T-helper 2 cell treated with Interferon-gamma antibody and Interleukin-4, amounts not matched to agents 5 μg/mL and 100 μg/mL, for 36 hours (primary cell): ENCODE measurements around the gene FOXC2.
"Not testable (repeated sequence)": the region's sequence is repeated elsewhere in the genome, so short reads cannot be mapped to it uniquely, and the experiment has no call there.

ENCODE experiments used
- DNase-seq: peaks from one replicate; pipeline ENCODE4 v3.0.0; 2021; ENCODE audit warnings: low spot score
- H3K27ac Mint-ChIP-seq: one replicate; pipeline ENCODE4 v1.8.0; 2021; ENCODE audit warnings: mild to moderate bottlenecking, mixed read lengths
- H3K27me3 Mint-ChIP-seq: one replicate; pipeline ENCODE4 v1.8.0; 2021; ENCODE audit warnings: low read depth, mixed read lengths
- H3K36me3 Mint-ChIP-seq: one replicate; pipeline ENCODE4 v1.8.0; 2021; ENCODE audit warnings: low read depth, mixed read lengths
- H3K4me1 Mint-ChIP-seq: one replicate; pipeline ENCODE4 v1.8.0; 2021; ENCODE audit warnings: low read depth, mixed read lengths
- H3K4me3 Mint-ChIP-seq: one replicate; pipeline ENCODE4 v1.8.0; 2022; ENCODE audit warnings: mild to moderate bottlenecking, moderate library complexity, mixed read lengths
- H3K9me3 Mint-ChIP-seq: one replicate; pipeline ENCODE4 v1.8.0; 2021; ENCODE audit warnings: mixed read lengths

The FOXC2 gene

GRCh38 chr16:86587487-86587886, 20.9 kb downstream of the FOXC2 start:
- Mint-ChIP-seq H3K9me3 (no peaks in the 10 kb centered on the region), H3K4me3 (no peak overlapping the region), H3K27ac (no peak overlapping the region), H3K36me3 (no peaks in the 10 kb centered on the region), H3K4me1 (no peaks in the 10 kb centered on the region), H3K27me3 (peaks cover 7% of the 10 kb centered on the region)
- DNase-seq = no peak

GRCh38 chr16:86587955-86588354, 21.3 kb downstream of the FOXC2 start:
- H3K27ac Mint-ChIP-seq, H3K4me3 Mint-ChIP-seq, DNase-seq, H3K9me3 Mint-ChIP-seq, H3K4me1 Mint-ChIP-seq, H3K27me3 Mint-ChIP-seq, H3K36me3 Mint-ChIP-seq: not testable (repeated sequence)

- H3K36me3 Mint-ChIP-seq = no peaks in the 10 kb centered on the region
- H3K4me3 Mint-ChIP-seq = no peak overlapping the region
- H3K27me3 Mint-ChIP-seq = peaks cover 22% of the 10 kb centered on the region
- no peaks in the 10 kb centered on the region for H3K9me3 Mint-ChIP-seq
- no peak overlapping the region for H3K27ac Mint-ChIP-seq
- no peak for DNase-seq
- no peaks in the 10 kb centered on the region for H3K4me1 Mint-ChIP-seq
These were observed 24.0 kb downstream of the FOXC2 start for GRCh38 chr16:86590501-86591144.

GRCh38 chr16:86591270-86591669, 24.6 kb downstream of the FOXC2 start:
- H3K4me3 Mint-ChIP-seq = no peak overlapping the region
- H3K27ac Mint-ChIP-seq = no peak overlapping the region
- H3K9me3 Mint-ChIP-seq = no peaks in the 10 kb centered on the region
- no peaks in the 10 kb centered on the region for H3K4me1 Mint-ChIP-seq
- no peaks in the 10 kb centered on the region for H3K36me3 Mint-ChIP-seq
- peaks cover 22% of the 10 kb centered on the region for H3K27me3 Mint-ChIP-seq
- no peak for DNase-seq

DNA sequence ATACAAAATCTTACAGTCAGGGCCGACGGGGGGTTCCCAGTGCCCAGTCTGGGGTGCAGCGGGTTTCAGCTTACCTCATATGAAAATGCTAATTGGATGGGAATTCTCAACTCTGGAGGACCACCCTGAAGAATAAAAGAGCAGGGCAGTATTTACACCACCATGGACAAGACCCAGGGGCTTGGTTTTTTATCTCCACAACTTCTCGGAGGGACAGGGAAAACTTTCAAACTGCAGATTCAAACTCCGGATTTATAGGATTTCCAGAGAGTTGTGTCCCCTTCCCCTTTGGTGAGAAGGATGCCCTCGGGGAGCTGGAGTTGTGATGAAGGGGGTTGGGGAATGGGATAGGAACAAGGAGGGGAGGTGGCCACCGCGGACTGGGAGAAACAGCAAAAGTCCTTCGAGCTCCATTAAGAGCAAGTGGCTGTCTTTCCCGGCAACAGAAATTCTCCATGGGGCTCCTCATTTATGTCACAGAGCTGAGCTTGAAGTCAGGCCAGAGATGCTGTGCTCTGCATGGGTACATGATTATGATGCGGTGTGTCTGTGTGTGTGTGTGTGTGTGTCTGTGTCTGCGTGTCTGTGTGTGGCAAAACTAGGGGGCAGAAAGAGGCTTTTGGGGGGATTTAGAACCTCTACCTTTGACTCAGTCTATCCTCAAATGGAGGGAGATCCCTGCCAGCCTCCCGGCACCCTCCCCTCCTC, 27.4 kb downstream of the FOXC2 start:
- DNase-seq = no peak
- H3K9me3 Mint-ChIP-seq = no peaks in the 10 kb centered on the region
- H3K27me3 Mint-ChIP-seq = peaks cover 35% of the 10 kb centered on the region
- H3K4me3 Mint-ChIP-seq = no peak overlapping the region
- H3K36me3 Mint-ChIP-seq = no peaks in the 10 kb centered on the region
- no peak overlapping the region for H3K27ac Mint-ChIP-seq
- no peaks in the 10 kb centered on the region for H3K4me1 Mint-ChIP-seq

DNA sequence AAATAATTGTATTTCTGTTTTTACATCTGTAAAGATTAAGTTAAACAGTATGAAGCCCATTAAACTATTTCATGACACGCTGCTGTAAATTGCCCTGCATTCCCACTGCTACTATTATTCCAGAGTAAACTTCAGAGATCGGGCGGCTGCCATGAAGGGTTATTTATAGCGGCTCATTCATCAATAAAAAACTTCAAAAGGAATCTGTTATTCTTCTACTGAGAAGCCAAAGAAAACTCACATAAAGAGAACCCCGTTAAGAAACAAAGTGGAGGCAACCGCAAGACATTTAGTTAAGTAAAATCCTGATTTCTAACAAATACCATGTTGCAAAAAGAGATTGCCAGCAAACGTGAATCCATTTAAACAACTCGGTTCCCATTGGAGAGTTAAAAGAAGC, 28.1 kb downstream of the FOXC2 start:
- H3K27me3 Mint-ChIP-seq = peaks cover 38% of the 10 kb centered on the region
- no peaks in the 10 kb centered on the region for H3K9me3 Mint-ChIP-seq
- H3K4me3 Mint-ChIP-seq = no peak overlapping the region
- no peak overlapping the region for H3K27ac Mint-ChIP-seq
- no peaks in the 10 kb centered on the region for H3K36me3 Mint-ChIP-seq
- no peak for DNase-seq
- H3K4me1 Mint-ChIP-seq = no peaks in the 10 kb centered on the region

- H3K27ac Mint-ChIP-seq = no peak overlapping the region
- peaks cover 49% of the 10 kb centered on the region for H3K27me3 Mint-ChIP-seq
- H3K9me3 Mint-ChIP-seq = no peaks in the 10 kb centered on the region
- no peak for DNase-seq
- no peaks in the 10 kb centered on the region for H3K4me1 Mint-ChIP-seq
- H3K36me3 Mint-ChIP-seq = no peaks in the 10 kb centered on the region
- no peak overlapping the region for H3K4me3 Mint-ChIP-seq
These were observed 29.5 kb downstream of the FOXC2 start for GRCh38 chr16:86595983-86596605.

DNA sequence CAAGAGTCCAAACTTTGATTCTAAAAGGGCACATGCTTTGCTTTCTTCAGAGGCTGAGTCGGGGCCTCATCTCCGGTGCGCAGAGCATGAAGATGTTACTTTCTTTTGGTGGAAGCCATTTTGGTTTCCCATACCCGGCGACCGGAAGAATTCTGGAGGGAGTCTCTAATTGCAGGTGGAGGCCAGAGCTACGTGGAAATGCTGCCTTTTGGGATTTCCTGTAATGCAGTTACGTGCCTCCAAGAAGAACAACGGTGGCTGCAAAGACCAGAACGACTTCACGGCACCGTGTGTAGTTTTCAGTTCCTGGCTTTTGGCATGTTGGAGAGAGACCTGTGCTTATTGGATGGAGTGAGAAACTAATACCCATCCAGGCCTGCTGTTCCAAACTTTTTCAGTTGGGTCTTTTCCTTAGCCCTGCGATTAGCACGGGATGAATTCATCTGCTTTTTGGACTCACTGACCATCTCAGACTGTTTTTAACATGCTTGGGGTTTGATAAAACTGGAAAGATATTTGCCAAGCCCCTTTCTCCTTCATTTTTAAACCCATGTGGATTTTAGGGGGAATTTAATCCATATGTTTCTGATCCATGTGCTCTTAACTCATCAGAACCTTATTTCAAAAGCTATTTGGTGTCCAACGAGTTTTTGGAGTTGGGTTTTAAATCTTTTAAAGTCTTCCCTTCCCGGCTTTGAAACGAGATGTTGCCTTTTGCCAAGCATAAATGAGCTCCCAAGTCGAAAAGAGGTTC, 30.7 kb downstream of the FOXC2 start:
- no peak overlapping the region for H3K27ac Mint-ChIP-seq
- H3K27me3 Mint-ChIP-seq = peaks cover 47% of the 10 kb centered on the region
- no peaks in the 10 kb centered on the region for H3K4me1 Mint-ChIP-seq
- H3K9me3 Mint-ChIP-seq = no peaks in the 10 kb centered on the region
- no peak overlapping the region for H3K4me3 Mint-ChIP-seq
- no peaks in the 10 kb centered on the region for H3K36me3 Mint-ChIP-seq
- no peak for DNase-seq

GRCh38 chr16:86597880-86598606, 31.4 kb downstream of the FOXC2 start:
- Mint-ChIP-seq H3K27ac (no peak overlapping the region), H3K4me3 (no peak overlapping the region), H3K9me3 (no peaks in the 10 kb centered on the region), H3K4me1 (no peaks in the 10 kb centered on the region), H3K27me3 (peaks cover 45% of the 10 kb centered on the region), H3K36me3 (no peaks in the 10 kb centered on the region)
- DNase-seq = no peak

GRCh38 chr16:86598607-86599565, 32.3 kb downstream of the FOXC2 start:
- DNase-seq = no peak
- peaks cover 38% of the 10 kb centered on the region for H3K27me3 Mint-ChIP-seq

GRCh38 chr16:86601356-86601755, 34.7 kb downstream of the FOXC2 start:
- DNase-seq = no peak
- Mint-ChIP-seq H3K4me1 (peaks cover 8% of the 10 kb centered on the region), H3K27ac (no peak overlapping the region), H3K27me3 (peaks cover 34% of the 10 kb centered on the region), H3K9me3 (no peaks in the 10 kb centered on the region), H3K36me3 (no peaks in the 10 kb centered on the region), H3K4me3 (no peak overlapping the region)

More at GRCh38 chr16:86598607-86599565, 32.3 kb downstream of the FOXC2 start:
- Mint-ChIP-seq H3K4me3 (no peak overlapping the region), H3K36me3 (no peaks in the 10 kb centered on the region), H3K4me1 (no peaks in the 10 kb centered on the region), H3K27ac (no peak overlapping the region), H3K9me3 (no peaks in the 10 kb centered on the region)

GRCh38 chr16:86602521-86602920, 35.9 kb downstream of the FOXC2 start:
- H3K4me3 Mint-ChIP-seq = no peak overlapping the region
- H3K27me3 Mint-ChIP-seq = peaks cover 31% of the 10 kb centered on the region
- H3K36me3 Mint-ChIP-seq = no peaks in the 10 kb centered on the region
- H3K9me3 Mint-ChIP-seq = no peaks in the 10 kb centered on the region
- no peak for DNase-seq
- peaks cover 8% of the 10 kb centered on the region for H3K4me1 Mint-ChIP-seq
- H3K27ac Mint-ChIP-seq = no peak overlapping the region
